GM23338 (cell line): ENCODE data around the gene GPX6. TPM values are rescaled to one million over a fixed set of nuclear protein-coding genes. Genes with fewer than 3 reads are reported as not detected.

Experiments
- ATAC-seq: fragments of 200-7000 bp; cut with Tn5 transposase; 3 replicates; pipeline ENCODE4 v1.9.1; 2020
- DNase-seq: peaks from one replicate; pipeline ENCODE4 v3.0.0-alpha.2; 2015; ENCODE audit warnings: low spot score
- H2AFZ ChIP-seq: fragments of 200-600 bp; sonication (generic); 2 replicates; pipeline ENCODE4 v1.8.0; 2016; ENCODE audit warnings: antibody characterized with exemption, mild to moderate bottlenecking, moderate library complexity
- H3F3A ChIP-seq: fragments of 200-600 bp; sonication (generic); replicated peaks from 2 replicates; pipeline ENCODE4 v1.8.0; 2017; ENCODE audit warnings: antibody characterized with exemption, mixed run types, low read depth
- H3K27ac ChIP-seq: fragments of 200-600 bp; sonication (generic); 2 replicates; pipeline ENCODE4 v1.6.1; 2016; ENCODE audit warnings: low read depth
- H3K27me3 ChIP-seq: fragments of 200-600 bp; sonication (generic); 2 replicates; pipeline ENCODE4 v1.8.0; 2016; ENCODE audit warnings: mild to moderate bottlenecking, mixed run types, moderate library complexity; ENCODE audit not compliant: insufficient read depth
- H3K36me3 ChIP-seq: fragments of 200-600 bp; sonication (generic); 2 replicates; pipeline ENCODE4 v1.8.0; 2016; ENCODE audit warnings: mild to moderate bottlenecking; ENCODE audit not compliant: insufficient read depth
- H3K4me1 ChIP-seq: fragments of 200-600 bp; sonication (generic); 2 replicates; pipeline ENCODE4 v1.8.0; 2016; ENCODE audit warnings: mild to moderate bottlenecking, moderate library complexity; ENCODE audit not compliant: insufficient read depth
- H3K4me2 ChIP-seq: fragments of 200-600 bp; sonication (generic); 2 replicates; pipeline ENCODE4 v1.7.1; 2017; ENCODE audit warnings: mixed run types
- H3K4me3 ChIP-seq: fragments of 200-600 bp; sonication (generic); 2 replicates; pipeline ENCODE4 v1.6.1; 2016; ENCODE audit warnings: mixed run types
- H3K79me2 ChIP-seq: fragments of 200-600 bp; sonication (generic); replicated peaks from 2 replicates; pipeline ENCODE4 v1.8.0; 2017; ENCODE audit warnings: mild to moderate bottlenecking; ENCODE audit not compliant: insufficient read depth
- H3K9me2 ChIP-seq: fragments of 200-600 bp; sonication (generic); 2 replicates; pipeline ENCODE4 v1.8.0; 2017; ENCODE audit not compliant: insufficient read depth
- H4K20me1 ChIP-seq: fragments of 200-600 bp; sonication (generic); replicated peaks from 2 replicates; pipeline ENCODE4 v1.8.0; 2017; ENCODE audit warnings: mild to moderate bottlenecking; ENCODE audit not compliant: insufficient read depth
- H3K27ac Mint-ChIP-seq: 2 replicates; pipeline ENCODE4 v1.8.0; 2020; ENCODE audit warnings: inconsistent platforms, mild to moderate bottlenecking, moderate library complexity, mixed read lengths
- H3K27me3 Mint-ChIP-seq: 3 replicates; pipeline ENCODE4 v1.8.0; 2022; ENCODE audit warnings: low read depth, mild to moderate bottlenecking, moderate library complexity, mixed read lengths, inconsistent platforms; ENCODE audit not compliant: insufficient read depth, poor library complexity
- H3K36me3 Mint-ChIP-seq: 3 replicates; pipeline ENCODE4 v1.8.0; 2021; ENCODE audit warnings: low read depth, mild to moderate bottlenecking, inconsistent platforms, moderate library complexity, mixed read lengths
- H3K4me1 Mint-ChIP-seq: 3 replicates; pipeline ENCODE4 v1.8.0; 2020; ENCODE audit warnings: mild to moderate bottlenecking, inconsistent platforms, mixed read lengths
- H3K4me3 Mint-ChIP-seq: 3 replicates; pipeline ENCODE4 v1.8.0; 2021; ENCODE audit warnings: moderate library complexity, mild to moderate bottlenecking, inconsistent platforms, mixed read lengths
- H3K9me3 Mint-ChIP-seq: 3 replicates; pipeline ENCODE4 v1.8.0; 2020; ENCODE audit warnings: moderate library complexity, mild to moderate bottlenecking, inconsistent platforms, mixed read lengths
- CREB1 ChIP-seq: fragments of 250-450 bp; sonication (Bioruptor Pico); IDR thresholded peaks from 2 replicates; pipeline ENCODE4 v1.5.0; 2020; ENCODE audit warnings: low read depth, mild to moderate bottlenecking, moderate library complexity
- ETS1 ChIP-seq: IDR thresholded peaks from 2 replicates; pipeline ENCODE4 v1.6.1; 2016; ENCODE audit warnings: antibody characterized with exemption
- EZH2 ChIP-seq: fragments of 200-600 bp; sonication (generic); IDR thresholded peaks from one replicate; pipeline ENCODE4 v1.8.0; 2017; ENCODE audit warnings: antibody characterized with exemption, mild to moderate bottlenecking, low read depth; ENCODE audit not compliant: unreplicated experiment
- POLR2AphosphoS5 ChIP-seq: IDR thresholded peaks from 2 replicates; pipeline ENCODE4 v1.6.1; 2016; ENCODE audit warnings: antibody characterized with exemption, low read depth
- REST ChIP-seq: IDR thresholded peaks from one replicate; pipeline ENCODE4 v1.6.1; 2018; ENCODE audit warnings: antibody characterized with exemption; ENCODE audit not compliant: unreplicated experiment
- STAT1 ChIP-seq: IDR thresholded peaks from one replicate; pipeline ENCODE4 v1.6.1; 2016; ENCODE audit warnings: antibody characterized with exemption; ENCODE audit not compliant: unreplicated experiment
- ZNF114 ChIP-seq: fragments of 250-450 bp; sonication (Bioruptor Pico); IDR thresholded peaks from 2 replicates; pipeline ENCODE4 v1.5.0; 2020; ENCODE audit warnings: mild to moderate bottlenecking, moderate library complexity
- ZNF331 ChIP-seq: fragments of 250-450 bp; sonication (Bioruptor Pico); IDR thresholded peaks from 2 replicates; pipeline ENCODE4 v1.5.0; 2020; ENCODE audit warnings: low read depth, mild to moderate bottlenecking, moderate library complexity
- ZNF462 ChIP-seq: fragments of 250-450 bp; sonication (Bioruptor Pico); IDR thresholded peaks from 2 replicates; pipeline ENCODE4 v1.5.0; 2020; ENCODE audit warnings: mild to moderate bottlenecking, moderate library complexity
- polyA plus RNA-seq: library from polyadenylated mRNA; unstranded; fragments of >200 nt; fragmentation: Nextera tagmentation; extraction: Ambion mirVana; gene quantifications from 2 replicates; pipeline ENCODE4 v1.2.1, GENCODE V29; 2016
- total RNA-seq: library from RNA; depleted of rRNA; stranded (reverse); fragments of >200 nt; shearing (Covaris generic); gene quantifications from 2 replicates; pipeline ENCODE4 v1.2.3, GENCODE V29; 2014

Gene GPX6
- total and polyA plus RNA-seq, 2 experiments from 2014 or later = not detected

- Histone ChIP-seq H3K4me3 (no peak overlapping the region), H3K4me2 (no peak overlapping the region), H3K36me3 (no peaks in the 10 kb centered on the region), H2AFZ (no peak overlapping the region), H3K79me2 (no peaks in the 10 kb centered on the region), H4K20me1 (no peaks in the 10 kb centered on the region), H3K27me3 (peaks cover 10% of the 10 kb centered on the region), H3F3A (no peaks in the 10 kb centered on the region), H3K4me1 (peaks cover 2% of the 10 kb centered on the region), H3K9me2 (no peaks in the 10 kb centered on the region), H3K27ac (no peak overlapping the region)
- no peak for ATAC-seq
- H3K4me1 Mint-ChIP-seq = peaks cover 4% of the 10 kb centered on the region; the same call in 2 of the 3 replicates
- H3K27ac Mint-ChIP-seq = no peak overlapping the region
- no peak for DNase-seq
- TF ChIP-seq POLR2AphosphoS5 (no peak), ETS1 (no peak), EZH2 (no peak), STAT1 (no peak)
- peaks cover 2% of the 10 kb centered on the region; the same call in 2 of the 3 replicates for H3K36me3 Mint-ChIP-seq
- no peak overlapping the region for H3K4me3 Mint-ChIP-seq
- H3K9me3 Mint-ChIP-seq = peaks cover 2% of the 10 kb centered on the region; the same call in 2 of the 3 replicates
- peaks cover 21% of the 10 kb centered on the region for H3K27me3 Mint-ChIP-seq
Measured at GRCh38 chr6:28485482-28485881, 30.1 kb downstream of the GPX6 start.

- Histone ChIP-seq H3F3A (no peaks in the 10 kb centered on the region), H3K4me2 (no peak overlapping the region), H3K27me3 (peaks cover 11% of the 10 kb centered on the region; the same call in 1 of the 2 replicates), H3K27ac (no peak overlapping the region), H3K4me3 (no peak overlapping the region), H3K4me1 (no peaks in the 10 kb centered on the region; the same call in 1 of the 2 replicates), H3K79me2 (no peaks in the 10 kb centered on the region), H3K9me2 (no peaks in the 10 kb centered on the region), H4K20me1 (no peaks in the 10 kb centered on the region), H2AFZ (no peak overlapping the region), H3K36me3 (no peaks in the 10 kb centered on the region)
- ATAC-seq (no peak), DNase-seq (no peak)
- TF ChIP-seq ZNF114 (CRISPR knock-in tag) = no peak
- TF ChIP-seq STAT1 = no peak
- TF ChIP-seq REST = no peak
- no peak for TF ChIP-seq EZH2
- TF ChIP-seq ZNF462 (CRISPR knock-in tag) = no peak
- TF ChIP-seq CREB1 (CRISPR knock-in tag) = no peak
- no peak for TF ChIP-seq ZNF331
- H3K4me3 Mint-ChIP-seq = no peak overlapping the region; the same call in 2 of the 3 replicates
- no peaks in the 10 kb centered on the region for H3K36me3 Mint-ChIP-seq
- H3K27ac Mint-ChIP-seq = no peak overlapping the region
- H3K9me3 Mint-ChIP-seq = no peaks in the 10 kb centered on the region
- H3K27me3 Mint-ChIP-seq = peaks cover 13% of the 10 kb centered on the region
- H3K4me1 Mint-ChIP-seq = peaks cover 3% of the 10 kb centered on the region; the same call in 2 of the 3 replicates
Measured at GRCh38 chr6:28480253-28480932, 35.2 kb downstream of the GPX6 start.
